IMR-90 (cell line): ENCODE data around the gene TLCD2. TPM values are rescaled to one million over a fixed set of nuclear protein-coding genes. Genes with fewer than 3 reads are reported as not detected.
"Not testable (repeated sequence)": the region's sequence is repeated elsewhere in the genome, so short reads cannot be mapped to it uniquely, and the experiment has no call there.

Experiments used
- ATAC-seq: fragments of 200-7000 bp; cut with Tn5 transposase; 2 replicates; pipeline ENCODE4 v1.9.1; 2020; ENCODE audit warnings: low read depth, mild to moderate bottlenecking, moderate library complexity
- BruUV-seq: library from RNA; stranded (reverse); fragments of 400-500 nt; replicated peaks from 2 replicates; lab custom pipeline; 2021; lab: Mats Ljungman, UMichigan
- CTCF ChIA-PET: fragments of 300-600 bp; formaldehyde crosslinking; extraction: SDS; loops from one replicate; lab custom pipeline; 2021; ENCODE audit warnings: antibody characterized with exemption; lab: Yijun Ruan, JAX
- POLR2A ChIA-PET: fragments of 300-600 bp; sonication (Branson Sonifier 250); formaldehyde crosslinking; loops from one replicate; lab custom pipeline; 2022; ENCODE audit warnings: antibody characterized with exemption; ENCODE audit not compliant: unreplicated experiment; lab: Charles Lee
- DNase-seq: peaks from one replicate; pipeline ENCODE4 v3.0.0; 2013
- H2AFZ ChIP-seq: replicated peaks from 2 replicates; pipeline ENCODE3; 2013; ENCODE audit warnings: low read length, mild to moderate bottlenecking; ENCODE audit not compliant: poor library complexity
- H2AK5ac ChIP-seq: 2 replicates; pipeline ENCODE4 v1.6.1; 2013; ENCODE audit warnings: low read depth, low read length, inconsistent platforms
- H2AK9ac ChIP-seq: replicated peaks from 2 replicates; pipeline ENCODE3; 2013; ENCODE audit warnings: mild to moderate bottlenecking, low read depth, low read length, moderate library complexity; ENCODE audit not compliant: poor library complexity
- H2BK120ac ChIP-seq: 2 replicates; pipeline ENCODE4 v1.6.1; 2013; ENCODE audit warnings: low read depth, low read length, inconsistent platforms
- H2BK15ac ChIP-seq: 3 replicates; pipeline ENCODE4 v1.6.1; 2013; ENCODE audit warnings: low read depth, low read length, inconsistent platforms
- H2BK20ac ChIP-seq: 2 replicates; pipeline ENCODE4 v1.6.1; 2013; ENCODE audit warnings: low read depth, mild to moderate bottlenecking, inconsistent platforms, low read length, moderate library complexity
- H2BK5ac ChIP-seq: 2 replicates; pipeline ENCODE4 v1.6.1; 2013; ENCODE audit warnings: mild to moderate bottlenecking, low read depth, low read length, inconsistent platforms; ENCODE audit not compliant: poor library complexity, severe bottlenecking
- H3K14ac ChIP-seq: replicated peaks from 2 replicates; pipeline ENCODE4 v1.6.1; 2013; ENCODE audit warnings: low read depth, low read length, inconsistent platforms
- H3K18ac ChIP-seq: 2 replicates; pipeline ENCODE4 v1.6.1; 2013; ENCODE audit warnings: low read depth, low read length, control low read depth
- H3K23ac ChIP-seq: 2 replicates; pipeline ENCODE4 v1.6.1; 2013; ENCODE audit warnings: low read depth, low read length, inconsistent platforms
- H3K27ac ChIP-seq: 2 replicates; pipeline ENCODE4 v1.5.1; 2013; ENCODE audit warnings: mild to moderate bottlenecking, control low read depth, low read length; ENCODE audit not compliant: insufficient read depth
- H3K27me3 ChIP-seq: 2 replicates; pipeline ENCODE4 v1.6.1; 2013; ENCODE audit warnings: low read length; ENCODE audit not compliant: control insufficient read depth, insufficient read depth
- H3K36me3 ChIP-seq: 2 replicates; pipeline ENCODE4 v1.6.1; 2013; ENCODE audit warnings: low read length, mixed read lengths; ENCODE audit not compliant: control insufficient read depth, insufficient read depth
- H3K4ac ChIP-seq: 2 replicates; pipeline ENCODE4 v1.6.1; 2013; ENCODE audit warnings: low read depth, low read length, inconsistent platforms
- H3K4me1 ChIP-seq: 2 replicates; pipeline ENCODE4 v1.6.1; 2013; ENCODE audit warnings: low read length, mixed read lengths; ENCODE audit not compliant: control insufficient read depth, insufficient read depth
- H3K4me2 ChIP-seq: 2 replicates; pipeline ENCODE4 v1.6.1; 2013; ENCODE audit warnings: low read depth, mild to moderate bottlenecking, control low read depth, low read length, moderate library complexity
- H3K4me3 ChIP-seq: 2 replicates; pipeline ENCODE4 v1.5.1; 2013; ENCODE audit warnings: low read depth, mild to moderate bottlenecking, control low read depth, low read length, moderate library complexity; ENCODE audit not compliant: insufficient read depth
- H3K56ac ChIP-seq: 2 replicates; pipeline ENCODE4 v1.6.1; 2013; ENCODE audit warnings: low read length, inconsistent platforms; ENCODE audit not compliant: insufficient read depth; ENCODE audit errors: extremely low read depth
- H3K79me1 ChIP-seq, 2 experiments: 2 replicates each; pipeline ENCODE4 v1.6.1; 2013; ENCODE audit warnings: low read length in 2 of 2, inconsistent platforms in 1 of 2, low read depth in 1 of 2
- H3K9ac ChIP-seq: 2 replicates; pipeline ENCODE4 v1.6.1; 2013; ENCODE audit warnings: low read depth, low read length, control low read depth
- H3K9me1 ChIP-seq: 2 replicates; pipeline ENCODE4 v1.6.1; 2013; ENCODE audit warnings: low read length, inconsistent platforms; ENCODE audit not compliant: insufficient read depth
- H3K9me3 ChIP-seq: 2 replicates; pipeline ENCODE4 v1.6.1; 2013; ENCODE audit warnings: low read length; ENCODE audit not compliant: control insufficient read depth, insufficient read depth
- H4K20me1 ChIP-seq: 2 replicates; pipeline ENCODE4 v1.6.1; 2013; ENCODE audit warnings: low read length, inconsistent platforms; ENCODE audit not compliant: insufficient read depth
- H4K5ac ChIP-seq: 2 replicates; pipeline ENCODE4 v1.6.1; 2013; ENCODE audit warnings: mild to moderate bottlenecking, low read depth, low read length, control low read depth
- H4K8ac ChIP-seq, 2 experiments: 2 replicates each; pipeline ENCODE4 v1.6.1; 2013; ENCODE audit warnings: low read depth in 2 of 2, low read length in 2 of 2, control low read depth in 1 of 2, inconsistent platforms in 1 of 2
- H4K91ac ChIP-seq: 2 replicates; pipeline ENCODE4 v1.6.1; 2013; ENCODE audit warnings: low read depth, low read length, inconsistent platforms; ENCODE audit not compliant: insufficient read depth
- WGBS, 2 experiments: methylation state at CpG; one replicate each; pipeline versions ENCODE4 v1.1.5 to v1.1.7; 2013; ENCODE audit warnings: missing lambda C conversion rate in 2 of 2; ENCODE audit not compliant: insufficient read length in 1 of 2; ENCODE audit errors: extremely low coverage in 2 of 2; 5-methylcytosine and 5-hydroxymethylcytosine counted together
- dilution Hi-C: fragments of 300-500 bp; cut with HindIII; formaldehyde crosslinking; loops from one replicate; pipeline ENCODE4 v1.14.3; 2018; ENCODE audit warnings: low sequenced_read_pairs; ENCODE audit not compliant: unreplicated experiment
- in situ Hi-C: fragments of 300-500 bp; cut with MboI; formaldehyde crosslinking; loops from 3 replicates; pipeline ENCODE4 v1.14.3; 2019; ENCODE audit warnings: low sequenced_read_pairs, inconsistent platforms, mixed read lengths
- intact Hi-C: fragments of 100-400 bp; cut with micrococcal nuclease; formaldehyde crosslinking; loops from 2 replicates; pipeline ENCODE4 v1.10.0; 2022
- polyA plus RNA-seq, 3 experiments: library from polyadenylated mRNA; depleted of rRNA; stranded (reverse); fragments of >200 nt; gene quantifications; 2 replicates each; pipeline ENCODE4 v1.2.3, GENCODE V29; 2012; ENCODE audit warnings: low replicate concordance in 1 of 3
- total RNA-seq: library from RNA; depleted of rRNA; stranded (reverse); fragments of >200 nt; gene quantifications from 2 replicates; pipeline ENCODE4 v1.2.3, GENCODE V29; 2012

TLCD2 gene
- total and polyA plus RNA-seq, 2 of the 4 experiments (the other 2 are of a cell fraction) = 0.72 to 1.2 TPM

DNA sequence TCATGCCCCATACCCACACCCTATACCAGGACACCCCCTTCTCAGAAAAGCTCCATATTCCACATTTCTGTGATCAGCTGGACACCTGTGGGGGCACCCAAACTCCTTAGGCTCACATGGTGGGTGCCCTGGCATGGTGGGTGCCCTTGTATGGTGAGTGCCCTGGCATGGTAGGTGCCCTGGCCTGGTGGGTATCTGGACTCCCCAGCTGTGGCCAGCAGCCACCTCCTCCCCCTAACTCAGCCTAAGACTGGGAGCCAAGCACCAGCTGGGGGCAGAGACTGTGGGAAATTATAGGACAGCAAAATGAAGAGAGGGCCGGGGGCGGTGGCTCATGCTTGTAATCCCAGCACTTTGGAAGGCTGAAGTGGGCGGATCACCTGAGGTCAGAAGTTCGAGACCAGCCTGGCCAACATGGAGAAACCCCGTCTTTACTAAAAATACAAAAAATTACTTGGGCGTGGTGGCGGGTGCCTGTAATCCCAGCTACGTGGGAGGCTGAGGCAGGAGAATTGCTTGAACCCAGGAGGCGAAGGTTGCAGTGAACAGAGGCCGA, 1.3 kb downstream of the TLCD2 start:
- DNase-seq, H3K4ac ChIP-seq, H2BK20ac ChIP-seq, H2BK120ac ChIP-seq, intact Hi-C loops, H2BK5ac ChIP-seq, H3K27ac ChIP-seq, H4K91ac ChIP-seq, H3K18ac ChIP-seq, H3K4me3 ChIP-seq, H3K27me3 ChIP-seq, H2AK5ac ChIP-seq, ATAC-seq, H4K8ac ChIP-seq, H3K23ac ChIP-seq, H3K9me3 ChIP-seq, dilution Hi-C loops, H3K14ac ChIP-seq, BruUV-seq, H3K56ac ChIP-seq, H2BK15ac ChIP-seq, H3K9ac ChIP-seq, H2AFZ ChIP-seq, H4K5ac ChIP-seq, H2AK9ac ChIP-seq, H3K4me2 ChIP-seq: not testable (repeated sequence)
- ChIA-PET CTCF (interaction anchor here (0.7 kb wide), 1 partner anchor 343 kb away, joined by 8 read pairs; no protein-coding TSS in a partner anchor), POLR2A (interaction anchor here (0.7 kb wide), 1 partner anchor 25 kb away, joined by 20 read pairs; no protein-coding TSS in a partner anchor)
- Histone ChIP-seq H3K4me1 (peaks cover 26% of the 10 kb centered on the region), H4K20me1 (peaks cover 46% of the 10 kb centered on the region), H3K9me1 (peaks cover 12% of the 10 kb centered on the region), H3K79me1 (peaks cover 0 to 43% of the 10 kb centered on the region in 2 experiments; a peak in 2 of 4 replicates), H3K36me3 (peaks cover 35% of the 10 kb centered on the region)
- in situ Hi-C loops = loop anchor here (25.0 kb wide), 1 partner anchor 328 kb away; the partner anchor contains the start of genes DPH1, OVCA2 and RTN4RL1
- 97% methylated on average over 6 of the region's 10 CpGs; no CpG with 5 or more reads in 1 of the 2 experiments for WGBS, 2 experiments
